ENCODE data around the gene MFRP.
A peak's percentile ranks its signal among the peaks of the same experiment; 100 is the strongest.

The MFRP gene

DNA sequence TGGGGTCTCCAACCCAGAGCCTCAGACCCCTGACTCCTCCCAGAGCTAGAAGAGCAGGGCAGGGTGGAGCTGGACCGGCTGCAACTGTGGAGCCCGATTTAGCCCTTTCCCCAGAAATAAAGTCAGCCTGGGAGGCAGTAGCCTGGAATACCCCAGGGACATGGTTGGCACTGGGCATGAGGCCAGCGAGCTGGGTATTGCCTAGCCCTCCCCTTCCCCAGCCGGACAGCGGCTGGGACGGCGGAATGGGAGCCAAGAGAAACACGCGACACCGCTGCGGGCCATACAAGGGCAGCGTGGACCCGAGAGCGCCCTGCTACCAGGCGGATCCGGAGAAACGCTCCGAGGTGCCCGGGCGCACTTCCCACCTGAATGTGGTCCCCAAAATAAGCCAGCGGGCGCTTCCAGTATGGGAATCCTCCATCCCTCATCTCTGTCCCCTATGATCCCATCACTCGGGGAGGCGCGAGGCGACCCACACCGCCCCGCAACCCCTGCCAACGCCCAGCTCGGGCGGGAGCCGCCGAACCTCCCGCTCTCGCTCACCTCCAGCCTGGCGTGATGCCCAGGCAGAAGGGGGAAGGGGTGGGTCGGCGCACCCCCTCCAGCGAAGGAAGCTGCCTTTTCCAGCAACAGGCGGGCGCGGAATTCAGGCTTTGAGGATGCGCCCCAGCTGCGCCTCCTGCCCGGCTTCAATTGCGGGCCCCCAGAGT is 30.3 kb downstream of the MFRP start:
- in situ Hi-C loops (cut with HindIII; ENCODE audit: low sequenced_read_pairs): no loop called here

DNA sequence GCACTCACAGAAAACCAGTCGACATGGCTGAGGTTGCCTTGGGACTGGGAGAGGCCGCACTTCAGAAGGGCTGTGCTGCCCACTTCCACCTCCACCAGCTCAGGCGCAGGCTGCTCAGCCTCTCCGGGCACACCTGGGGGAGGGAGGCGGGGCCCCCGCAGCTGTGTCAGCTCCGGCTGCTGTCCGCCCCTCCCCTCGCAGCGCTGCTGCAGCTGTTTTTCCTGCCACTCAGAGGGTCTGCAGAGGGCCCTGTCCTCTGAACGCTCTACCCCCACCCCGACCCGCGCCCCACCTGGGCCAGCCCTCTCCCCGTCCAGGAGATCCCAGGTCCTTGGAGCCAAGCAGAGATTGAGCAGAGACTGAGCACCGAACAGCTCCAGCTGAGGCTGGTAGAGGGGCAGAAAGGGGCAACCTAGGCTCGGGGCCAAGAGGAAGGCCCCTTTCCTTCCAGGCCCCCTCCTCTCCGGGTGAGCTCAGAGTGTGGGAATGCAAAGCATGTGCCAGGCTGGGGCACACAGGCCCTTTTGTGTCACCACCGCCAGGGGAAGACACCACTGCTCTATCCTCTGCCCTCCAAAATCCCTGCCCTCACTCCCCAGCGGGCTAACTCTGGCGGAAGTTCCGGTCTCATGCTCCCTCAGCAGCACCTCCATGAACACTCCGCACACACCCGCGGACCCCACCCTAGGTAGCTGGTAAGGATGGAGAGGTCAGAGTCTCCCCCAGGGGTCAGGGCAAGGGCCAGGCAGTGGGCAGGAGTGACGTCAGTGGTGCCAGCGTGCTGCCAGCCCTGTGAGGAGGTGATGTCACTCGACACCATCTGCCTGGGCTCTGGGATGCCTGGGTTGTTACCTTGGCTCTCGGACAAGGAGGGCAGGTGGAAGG is 31.1 kb downstream of the MFRP start:
- H3K4me3 ChIP-seq (ENCODE audit: low read depth, low read length): peak overlapping the region; percentile 55
- in situ Hi-C loops (cut with HindIII; ENCODE audit: low sequenced_read_pairs): no loop called here
- TF ChIP-seq, protein P1, sequence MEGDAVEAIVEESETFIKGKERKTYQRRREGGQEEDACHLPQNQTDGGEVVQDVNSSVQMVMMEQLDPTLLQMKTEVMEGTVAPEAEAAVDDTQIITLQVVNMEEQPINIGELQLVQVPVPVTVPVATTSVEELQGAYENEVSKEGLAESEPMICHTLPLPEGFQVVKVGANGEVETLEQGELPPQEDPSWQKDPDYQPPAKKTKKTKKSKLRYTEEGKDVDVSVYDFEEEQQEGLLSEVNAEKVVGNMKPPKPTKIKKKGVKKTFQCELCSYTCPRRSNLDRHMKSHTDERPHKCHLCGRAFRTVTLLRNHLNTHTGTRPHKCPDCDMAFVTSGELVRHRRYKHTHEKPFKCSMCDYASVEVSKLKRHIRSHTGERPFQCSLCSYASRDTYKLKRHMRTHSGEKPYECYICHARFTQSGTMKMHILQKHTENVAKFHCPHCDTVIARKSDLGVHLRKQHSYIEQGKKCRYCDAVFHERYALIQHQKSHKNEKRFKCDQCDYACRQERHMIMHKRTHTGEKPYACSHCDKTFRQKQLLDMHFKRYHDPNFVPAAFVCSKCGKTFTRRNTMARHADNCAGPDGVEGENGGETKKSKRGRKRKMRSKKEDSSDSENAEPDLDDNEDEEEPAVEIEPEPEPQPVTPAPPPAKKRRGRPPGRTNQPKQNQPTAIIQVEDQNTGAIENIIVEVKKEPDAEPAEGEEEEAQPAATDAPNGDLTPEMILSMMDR (IDR thresholded peaks at IDR 0.05; ENCODE audit: low read depth, low read length): no peak
- DNase-seq (ENCODE audit: low read depth, low spot score): no peak

More for the DNA sequence above, 30.3 kb downstream of the MFRP start:
- peak overlapping the region; percentile 55 for H3K4me3 ChIP-seq (ENCODE audit: low read depth, low read length)
- TF ChIP-seq, protein P1 (IDR thresholded peaks at IDR 0.05; ENCODE audit: low read depth, low read length): no peak
- peak; percentile 31 for DNase-seq (ENCODE audit: low read depth, low spot score)

DNA sequence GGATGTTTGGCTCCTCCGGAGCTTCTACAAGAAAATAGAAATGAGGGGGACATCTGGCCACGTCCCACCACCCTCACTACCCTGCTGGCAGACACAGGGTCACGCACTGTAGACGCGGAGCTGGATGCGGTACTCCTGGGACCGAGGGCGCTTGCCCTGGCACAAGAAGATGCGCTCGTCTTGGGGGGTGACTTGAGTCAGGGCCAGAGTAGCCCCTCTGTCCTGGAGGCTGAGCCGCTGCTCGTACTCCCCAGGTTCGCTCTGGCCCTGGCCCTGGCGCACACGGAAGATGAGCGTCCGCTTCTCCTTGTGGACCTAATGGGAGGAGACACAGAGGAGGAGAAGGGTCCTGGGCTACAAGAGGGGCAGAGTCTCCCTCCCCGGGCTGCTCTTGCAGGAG is 31.8 kb downstream of the MFRP start:
- no peak for DNase-seq (ENCODE audit: low read depth, low spot score)
- in situ Hi-C loops (cut with HindIII; ENCODE audit: low sequenced_read_pairs): no loop called here
- TF ChIP-seq, protein P1 (IDR thresholded peaks at IDR 0.05; ENCODE audit: low read depth, low read length): no peak
- no peak overlapping the region for H3K4me3 ChIP-seq (ENCODE audit: low read depth, low read length)

DNA sequence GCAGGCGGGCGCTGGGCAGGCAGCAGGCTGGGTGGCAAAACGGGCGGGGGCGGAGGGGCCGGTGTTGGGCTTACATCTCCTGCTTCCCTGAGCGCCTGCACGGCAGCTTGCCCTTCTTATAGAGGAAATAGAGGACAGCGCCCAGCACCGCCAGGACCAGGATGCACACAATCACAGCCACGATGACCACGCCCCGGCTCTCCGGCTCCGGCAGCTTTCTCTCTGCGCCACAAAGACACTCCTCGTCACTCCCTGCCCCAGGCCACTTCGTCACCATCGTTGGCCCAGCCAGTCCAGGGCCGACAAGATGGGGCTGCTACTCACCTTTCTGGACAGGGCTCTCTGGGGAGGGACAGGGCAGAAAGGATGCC is 35.8 kb downstream of the MFRP start:
- no peak overlapping the region for H3K4me3 ChIP-seq (ENCODE audit: low read depth, low read length)
- TF ChIP-seq, protein P1 (IDR thresholded peaks at IDR 0.05; ENCODE audit: low read depth, low read length): no peak
- DNase-seq (ENCODE audit: low read depth, low spot score): no peak
- in situ Hi-C loops (cut with HindIII; ENCODE audit: low sequenced_read_pairs): no loop called here

DNA sequence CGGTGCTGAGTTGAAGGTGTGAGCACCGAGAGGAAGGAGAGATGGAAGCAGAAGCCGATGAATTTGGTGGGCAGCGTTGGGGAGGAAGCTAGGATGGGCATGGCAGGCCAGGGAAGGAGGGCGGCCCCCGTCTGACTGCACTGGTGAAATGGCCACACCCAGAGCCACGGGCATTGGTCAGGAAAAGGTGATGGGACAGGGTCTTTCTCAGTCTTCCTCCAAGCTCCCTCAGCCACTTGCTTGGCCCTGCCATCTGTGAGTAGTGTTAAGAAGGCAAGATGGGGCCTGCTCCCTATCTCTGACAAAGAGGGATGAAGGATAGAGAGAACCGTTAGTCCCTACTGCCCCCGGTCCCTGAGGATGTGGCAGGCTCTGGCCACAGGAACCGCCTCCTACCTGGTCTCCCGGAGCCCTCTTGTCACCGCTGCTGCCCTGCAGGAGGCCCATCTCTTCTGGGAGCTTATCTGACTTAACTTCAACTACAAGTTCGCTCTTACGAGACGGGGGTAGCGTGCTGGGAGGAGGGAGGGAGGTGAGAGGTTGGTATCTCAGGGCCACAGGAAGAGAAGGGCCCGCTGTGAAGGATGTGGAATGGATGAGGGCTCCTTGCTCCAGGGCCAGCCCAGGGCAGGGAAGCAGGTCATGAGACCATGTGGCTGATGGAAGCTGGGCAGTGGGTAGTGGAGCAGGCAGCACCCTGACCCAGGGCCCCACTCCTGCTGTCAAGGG is 36.4 kb downstream of the MFRP start:
- in situ Hi-C loops (cut with HindIII; ENCODE audit: low sequenced_read_pairs): no loop called here
- no peak for DNase-seq (ENCODE audit: low read depth, low spot score)
- no peak overlapping the region for H3K4me3 ChIP-seq (ENCODE audit: low read depth, low read length)
- TF ChIP-seq, protein P1 (IDR thresholded peaks at IDR 0.05; ENCODE audit: low read depth, low read length): no peak

DNA sequence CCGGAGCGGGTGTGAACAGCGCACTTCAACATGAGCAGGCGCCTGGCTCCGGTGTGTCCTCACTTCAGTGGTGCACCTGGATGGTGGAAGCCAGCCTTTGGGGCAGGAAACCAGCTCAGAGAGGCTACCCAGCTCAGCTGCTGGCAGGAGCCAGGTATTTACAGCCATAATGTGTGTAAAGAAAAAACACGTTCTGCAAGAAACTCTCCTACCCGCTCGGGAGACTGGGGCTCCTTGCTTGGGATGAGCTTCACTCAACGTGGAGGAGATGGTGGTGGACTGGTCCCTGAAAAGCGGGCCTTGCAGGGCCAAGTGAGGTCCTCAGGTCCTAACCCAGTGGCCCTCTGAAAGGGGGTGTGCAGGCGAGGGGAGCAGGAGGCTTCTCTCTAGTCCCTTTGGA is 37.1 kb downstream of the MFRP start:
- no peak overlapping the region for H3K4me3 ChIP-seq (ENCODE audit: low read depth, low read length)
- DNase-seq (ENCODE audit: low read depth, low spot score): no peak
- in situ Hi-C loops (cut with HindIII; ENCODE audit: low sequenced_read_pairs): no loop called here
- TF ChIP-seq, protein P1 (IDR thresholded peaks at IDR 0.05; ENCODE audit: low read depth, low read length): no peak
